GM21786 (cell line): ENCODE data around the gene BCKDHB.

ENCODE experiments used
- ATAC-seq: cut with Tn5 transposase; IDR thresholded peaks from one replicate; pipeline ENCODE4 v1.9.1; 2021; ENCODE audit not compliant: unreplicated experiment

The BCKDHB gene

GRCh38 chr6:80366051-80366450 is 259.6 kb downstream of the BCKDHB start:
- no peak for ATAC-seq

- ATAC-seq, result no peak
These were observed 260.2 kb downstream of the BCKDHB start for GRCh38 chr6:80366714-80367113.

GRCh38 chr6:80376411-80376810 is 269.9 kb downstream of the BCKDHB start:
- ATAC-seq, result no peak

- no peak for ATAC-seq
These were observed 274.1 kb downstream of the BCKDHB start for GRCh38 chr6:80380566-80380965.

GRCh38 chr6:80382811-80383210 is 276.3 kb downstream of the BCKDHB start:
- ATAC-seq, result no peak

- ATAC-seq, result peak; percentile 45
These were observed 282.0 kb downstream of the BCKDHB start for GRCh38 chr6:80388507-80388906.
